Activated naive CD4-positive, alpha-beta T cell treated with Interleukin-2 at 50 U/mL for 16 hours (primary cell): ENCODE measurements around the gene SLC6A12.

Source experiments
- DNase-seq: peaks from one replicate; pipeline ENCODE4 v3.0.0-alpha.2; 2020

Gene SLC6A12

GRCh38 chr12:159156-159782, 54.7 kb downstream of the SLC6A12 start:
- DNase-seq, result no peak

- no peak for DNase-seq
These were observed 56.3 kb downstream of the SLC6A12 start for GRCh38 chr12:157644-158043.

DNA sequence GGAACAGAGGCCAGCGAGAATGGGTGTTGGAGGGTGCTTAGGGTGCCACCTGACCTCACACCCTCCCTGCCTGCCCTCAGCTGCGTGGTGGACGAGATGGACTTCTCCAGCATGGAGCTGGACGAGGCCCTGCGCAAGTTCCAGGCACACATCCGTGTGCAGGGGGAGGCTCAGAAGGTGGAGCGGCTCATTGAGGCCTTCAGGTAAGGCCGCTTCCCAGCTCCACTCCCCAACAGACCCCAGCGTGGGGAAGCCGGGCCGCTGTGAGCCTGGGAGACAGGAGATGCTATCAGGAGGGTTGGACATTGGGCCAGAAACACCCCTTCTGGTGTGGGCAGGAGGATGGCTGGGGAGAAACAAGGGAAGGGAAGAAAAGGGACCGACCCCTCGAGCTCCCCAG, 57.0 kb downstream of the SLC6A12 start:
- no peak for DNase-seq

- no peak for DNase-seq
These were observed 58.3 kb downstream of the SLC6A12 start for GRCh38 chr12:155646-156045.

- no peak for DNase-seq
These were observed 59.0 kb downstream of the SLC6A12 start for GRCh38 chr12:155006-155405.

- no peak for DNase-seq
These were observed 59.9 kb downstream of the SLC6A12 start for GRCh38 chr12:154058-154457.

DNA sequence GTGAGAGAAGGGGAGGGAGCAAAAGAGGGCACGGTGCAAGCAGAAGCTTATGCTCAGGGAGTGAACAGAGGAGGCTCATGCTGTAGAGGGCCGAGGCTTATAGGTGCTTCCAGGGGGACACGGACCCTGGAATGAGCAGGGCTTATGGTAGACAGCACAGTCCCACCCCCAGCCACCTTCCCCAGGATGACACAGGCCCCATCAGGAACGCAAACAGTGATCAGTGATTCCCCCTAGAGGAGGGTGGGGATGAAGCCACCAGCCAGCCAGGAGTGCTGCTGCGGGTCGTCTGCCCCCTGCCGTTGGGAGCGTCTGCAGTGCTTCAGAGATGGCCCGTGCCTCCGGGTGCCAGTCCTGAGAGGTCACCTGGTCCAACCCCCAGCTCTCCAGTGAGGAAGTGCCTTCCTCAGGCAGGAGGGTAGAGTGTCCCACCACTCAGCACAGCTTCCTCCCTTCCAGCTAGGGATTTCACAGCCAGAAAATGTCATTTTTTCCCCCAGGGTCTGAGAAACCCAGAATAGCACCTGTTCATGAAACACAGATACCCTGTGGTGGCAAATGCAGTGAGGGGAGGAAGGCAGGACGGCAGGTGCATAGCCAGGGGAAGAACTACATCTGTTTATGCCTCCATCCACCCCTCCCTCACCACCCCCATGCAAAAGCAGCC, 60.7 kb downstream of the SLC6A12 start:
- peak; percentile 39 for DNase-seq

GRCh38 chr12:152440-152839, 61.5 kb downstream of the SLC6A12 start:
- no peak for DNase-seq

- no peak for DNase-seq
These were observed 62.4 kb downstream of the SLC6A12 start for GRCh38 chr12:151579-151978.

- no peak for DNase-seq
These were observed 65.1 kb downstream of the SLC6A12 start for GRCh38 chr12:148676-149416.

DNA sequence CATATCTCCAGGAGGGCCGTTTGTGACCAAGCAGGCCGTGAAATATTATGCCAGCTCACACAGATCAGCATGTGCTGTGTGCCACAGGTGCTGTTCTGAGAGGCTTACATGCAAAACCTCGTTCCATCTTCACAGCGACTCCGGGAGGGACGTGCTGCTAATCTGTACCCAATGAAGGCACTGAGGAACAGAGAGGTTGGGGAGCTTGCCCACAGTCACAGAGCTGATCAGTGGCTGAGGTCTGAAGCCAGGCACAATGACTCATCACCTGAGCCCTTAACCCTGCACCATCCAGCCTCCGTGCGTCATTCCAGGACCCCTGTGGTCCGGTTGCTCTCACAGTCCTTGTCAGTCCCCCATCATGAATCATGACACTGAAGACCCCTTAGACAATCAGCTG, 66.7 kb downstream of the SLC6A12 start:
- no peak for DNase-seq

- DNase-seq, result no peak
These were observed 68.5 kb downstream of the SLC6A12 start for GRCh38 chr12:145369-145960.

GRCh38 chr12:144650-145284, 69.2 kb downstream of the SLC6A12 start:
- no peak for DNase-seq

GRCh38 chr12:143964-144649, 69.8 kb downstream of the SLC6A12 start:
- no peak for DNase-seq

GRCh38 chr12:140162-140561, 73.8 kb downstream of the SLC6A12 start:
- no peak for DNase-seq
